ENCODE results near the gene SLITRK5.

The SLITRK5 gene

GRCh38 chr13:87676254-87677042 is 5.3 kb downstream of the SLITRK5 start:
- H3K36me3 ChIP-seq (ENCODE audit: control insufficient read depth, insufficient read depth, low read length), result no peaks in the 10 kb centered on the region
- H3K4me1 ChIP-seq (ENCODE audit: control insufficient read depth, insufficient read depth, low read length, poor library complexity, severe bottlenecking), result peaks cover 6% of the 10 kb centered on the region
- H3K27ac ChIP-seq (ENCODE audit: low read depth, low read length, severe bottlenecking), result no peak overlapping the region
- 87 to 90% methylated on average over 30 to 31 of the region's 33 CpGs for WGBS, 2 experiments (ENCODE audit: insufficient coverage in 2 of 2)
- no peak overlapping the region for H3K4me3 ChIP-seq (ENCODE audit: extremely low read depth, insufficient read depth, low read length, poor library complexity, severe bottlenecking)
- no peaks in the 10 kb centered on the region for H3K9me3 ChIP-seq (ENCODE audit: control insufficient read depth, low read length)

- Histone ChIP-seq H3K36me3 (ENCODE audit: control insufficient read depth, insufficient read depth, low read length) (no peaks in the 10 kb centered on the region), H3K27ac (ENCODE audit: low read depth, low read length, severe bottlenecking) (no peak overlapping the region), H3K4me3 (ENCODE audit: extremely low read depth, insufficient read depth, low read length, poor library complexity, severe bottlenecking) (peak overlapping the region; percentile 29), H3K4me1 (ENCODE audit: control insufficient read depth, insufficient read depth, low read length, poor library complexity, severe bottlenecking) (peaks cover 6% of the 10 kb centered on the region), H3K9me3 (ENCODE audit: control insufficient read depth, low read length) (no peaks in the 10 kb centered on the region)
- 69 to 75% methylated on average over 25 to 29 of the region's 29 CpGs for WGBS, 2 experiments (ENCODE audit: insufficient coverage in 2 of 2)
These were observed 5.9 kb downstream of the SLITRK5 start for GRCh38 chr13:87677043-87677495.

GRCh38 chr13:87677496-87678371 is 6.6 kb downstream of the SLITRK5 start:
- Histone ChIP-seq H3K27ac (ENCODE audit: low read depth, low read length, severe bottlenecking) (no peak overlapping the region), H3K4me3 (ENCODE audit: extremely low read depth, insufficient read depth, low read length, poor library complexity, severe bottlenecking) (peak overlapping the region; percentile 29), H3K36me3 (ENCODE audit: control insufficient read depth, insufficient read depth, low read length) (no peaks in the 10 kb centered on the region), H3K9me3 (ENCODE audit: control insufficient read depth, low read length) (no peaks in the 10 kb centered on the region), H3K4me1 (ENCODE audit: control insufficient read depth, insufficient read depth, low read length, poor library complexity, severe bottlenecking) (peaks cover 6% of the 10 kb centered on the region)
- 35 to 55% methylated on average over 24 to 47 of the region's 60 CpGs for WGBS, 2 experiments (ENCODE audit: insufficient coverage in 2 of 2)

- WGBS, 2 experiments (ENCODE audit: insufficient coverage in 2 of 2), result 51 to 82% methylated on average over 3 to 5 of the region's 8 CpGs
These were observed 7.2 kb downstream of the SLITRK5 start for GRCh38 chr13:87678372-87678752.

GRCh38 chr13:87680298-87680697 is 9.1 kb downstream of the SLITRK5 start:
- no peaks in the 10 kb centered on the region for H3K9me3 ChIP-seq (ENCODE audit: control insufficient read depth, low read length)
- no CpG with 5 or more reads among the region's 1 CpG for WGBS, 2 experiments (ENCODE audit: insufficient coverage in 2 of 2)
- H3K4me1 ChIP-seq (ENCODE audit: control insufficient read depth, insufficient read depth, low read length, poor library complexity, severe bottlenecking), result no peaks in the 10 kb centered on the region
- no peaks in the 10 kb centered on the region for H3K36me3 ChIP-seq (ENCODE audit: control insufficient read depth, insufficient read depth, low read length)
- no peak overlapping the region for H3K27ac ChIP-seq (ENCODE audit: low read depth, low read length, severe bottlenecking)
- no peak overlapping the region for H3K4me3 ChIP-seq (ENCODE audit: extremely low read depth, insufficient read depth, low read length, poor library complexity, severe bottlenecking)

More at GRCh38 chr13:87678372-87678752, 7.2 kb downstream of the SLITRK5 start:
- no peak overlapping the region for H3K27ac ChIP-seq (ENCODE audit: low read depth, low read length, severe bottlenecking)
- H3K36me3 ChIP-seq (ENCODE audit: control insufficient read depth, insufficient read depth, low read length), result no peaks in the 10 kb centered on the region
- H3K9me3 ChIP-seq (ENCODE audit: control insufficient read depth, low read length), result no peaks in the 10 kb centered on the region
- peak overlapping the region; percentile 29 for H3K4me3 ChIP-seq (ENCODE audit: extremely low read depth, insufficient read depth, low read length, poor library complexity, severe bottlenecking)
- H3K4me1 ChIP-seq (ENCODE audit: control insufficient read depth, insufficient read depth, low read length, poor library complexity, severe bottlenecking), result peaks cover 6% of the 10 kb centered on the region

- Histone ChIP-seq H3K9me3 (ENCODE audit: control insufficient read depth, low read length) (no peaks in the 10 kb centered on the region), H3K36me3 (ENCODE audit: control insufficient read depth, insufficient read depth, low read length) (no peaks in the 10 kb centered on the region), H3K4me1 (ENCODE audit: control insufficient read depth, insufficient read depth, low read length, poor library complexity, severe bottlenecking) (no peaks in the 10 kb centered on the region), H3K27ac (ENCODE audit: low read depth, low read length, severe bottlenecking) (no peak overlapping the region), H3K4me3 (ENCODE audit: extremely low read depth, insufficient read depth, low read length, poor library complexity, severe bottlenecking) (no peak overlapping the region)
- WGBS, 2 experiments (ENCODE audit: insufficient coverage in 2 of 2), result 89% methylated on average over 1 of the region's 2 CpGs; no CpG with 5 or more reads in 1 of the 2 experiments
These were observed 13.9 kb downstream of the SLITRK5 start for GRCh38 chr13:87684850-87685742.

GRCh38 chr13:87696458-87696857 is 25.3 kb downstream of the SLITRK5 start:
- Histone ChIP-seq H3K36me3 (ENCODE audit: control insufficient read depth, insufficient read depth, low read length) (no peaks in the 10 kb centered on the region), H3K4me1 (ENCODE audit: control insufficient read depth, insufficient read depth, low read length, poor library complexity, severe bottlenecking) (no peaks in the 10 kb centered on the region), H3K27ac (ENCODE audit: low read depth, low read length, severe bottlenecking) (no peak overlapping the region), H3K9me3 (ENCODE audit: control insufficient read depth, low read length) (no peaks in the 10 kb centered on the region), H3K4me3 (ENCODE audit: extremely low read depth, insufficient read depth, low read length, poor library complexity, severe bottlenecking) (no peak overlapping the region)
- WGBS, 2 experiments (ENCODE audit: insufficient coverage in 2 of 2), result no CpG with 5 or more reads among the region's 1 CpG

GRCh38 chr13:87698268-87698667 is 27.1 kb downstream of the SLITRK5 start:
- H3K4me1 ChIP-seq (ENCODE audit: control insufficient read depth, insufficient read depth, low read length, poor library complexity, severe bottlenecking), result no peaks in the 10 kb centered on the region
- H3K36me3 ChIP-seq (ENCODE audit: control insufficient read depth, insufficient read depth, low read length), result no peaks in the 10 kb centered on the region
- H3K27ac ChIP-seq (ENCODE audit: low read depth, low read length, severe bottlenecking), result no peak overlapping the region
- no peaks in the 10 kb centered on the region for H3K9me3 ChIP-seq (ENCODE audit: control insufficient read depth, low read length)
- H3K4me3 ChIP-seq (ENCODE audit: extremely low read depth, insufficient read depth, low read length, poor library complexity, severe bottlenecking), result no peak overlapping the region
- no CpG with 5 or more reads among the region's 2 CpGs for WGBS, 2 experiments (ENCODE audit: insufficient coverage in 2 of 2)

GRCh38 chr13:87709947-87710346 is 38.8 kb downstream of the SLITRK5 start:
- Histone ChIP-seq H3K4me1 (ENCODE audit: control insufficient read depth, insufficient read depth, low read length, poor library complexity, severe bottlenecking) (no peaks in the 10 kb centered on the region), H3K4me3 (ENCODE audit: extremely low read depth, insufficient read depth, low read length, poor library complexity, severe bottlenecking) (no peak overlapping the region), H3K9me3 (ENCODE audit: control insufficient read depth, low read length) (no peaks in the 10 kb centered on the region), H3K36me3 (ENCODE audit: control insufficient read depth, insufficient read depth, low read length) (no peaks in the 10 kb centered on the region), H3K27ac (ENCODE audit: low read depth, low read length, severe bottlenecking) (no peak overlapping the region)
- no CpG with 5 or more reads among the region's 1 CpG for WGBS, 2 experiments (ENCODE audit: insufficient coverage in 2 of 2)

- Histone ChIP-seq H3K4me1 (ENCODE audit: control insufficient read depth, insufficient read depth, low read length, poor library complexity, severe bottlenecking) (no peaks in the 10 kb centered on the region), H3K4me3 (ENCODE audit: extremely low read depth, insufficient read depth, low read length, poor library complexity, severe bottlenecking) (no peak overlapping the region), H3K27ac (ENCODE audit: low read depth, low read length, severe bottlenecking) (no peak overlapping the region), H3K36me3 (ENCODE audit: control insufficient read depth, insufficient read depth, low read length) (no peaks in the 10 kb centered on the region), H3K9me3 (ENCODE audit: control insufficient read depth, low read length) (no peaks in the 10 kb centered on the region)
- 83% methylated on average over 2 of the region's 2 CpGs; no CpG with 5 or more reads in 1 of the 2 experiments for WGBS, 2 experiments (ENCODE audit: insufficient coverage in 2 of 2)
These were observed 40.8 kb downstream of the SLITRK5 start for GRCh38 chr13:87712012-87712411.
